ENCODE results near the gene CALML4. TPM values are rescaled to one million over a fixed set of nuclear protein-coding genes. Genes with fewer than 3 reads are reported as not detected.
"Not testable (repeated sequence)": the region's sequence is repeated elsewhere in the genome, so short reads cannot be mapped to it uniquely, and the experiment has no call there.

CALML4 gene
- total RNA-seq, 6 donors from 2014 or later: 3.6 to 33.7 (median 7.0) TPM

GRCh38 chr15:68224546-68225250 is 19.6 kb upstream of the CALML4 start:
- H3K9me3 ChIP-seq: no peaks in the 10 kb centered on the region
- no peak overlapping the region for H3K4me3 ChIP-seq
- peaks cover 10 to 21% (median 12%) of the 10 kb centered on the region in 4 donors for H3K4me1 ChIP-seq
- DNase-seq: no peak
- no peak overlapping the region for H3K27ac ChIP-seq
- TF ChIP-seq POLR2A (IDR thresholded peaks at IDR 0.05) (no peak), POLR2AphosphoS5 (IDR thresholded peaks at IDR 0.05) (no peak), EP300 (IDR thresholded peaks at IDR 0.05) (no peak)
- no peak for ATAC-seq (ENCODE audit: low FRiP score in 2 of 2)
- 61 to 71% methylated on average over 3 of the region's 3 CpGs for WGBS, 2 donors
- no peaks in the 10 kb centered on the region for H3K27me3 ChIP-seq
- no peaks in the 10 kb centered on the region for H3K36me3 ChIP-seq

- H3K36me3 ChIP-seq: no peaks in the 10 kb centered on the region
- no peak for TF ChIP-seq EP300 (IDR thresholded peaks at IDR 0.05)
- no peak for TF ChIP-seq POLR2AphosphoS5 (IDR thresholded peaks at IDR 0.05)
- TF ChIP-seq CTCF (IDR thresholded peaks at IDR 0.05): no peak
- TF ChIP-seq POLR2A (IDR thresholded peaks at IDR 0.05): no peak
- ATAC-seq (ENCODE audit: low FRiP score in 2 of 2) (no peak), DNase-seq (no peak)
- H3K27me3 ChIP-seq: no peaks in the 10 kb centered on the region
- no peak overlapping the region for H3K27ac ChIP-seq
- 59 to 84% methylated on average over 3 of the region's 3 CpGs for whole genome bisulfite sequencing, 2 donors
- H3K4me3 ChIP-seq: no peak overlapping the region
- no peaks in the 10 kb centered on the region for H3K9me3 ChIP-seq
- H3K4me1 ChIP-seq: peaks cover 10 to 21% (median 12%) of the 10 kb centered on the region in 4 donors
These were observed 19.0 kb upstream of the CALML4 start for GRCh38 chr15:68224108-68224507.

- no peak for DNase-seq
These were observed 18.0 kb upstream of the CALML4 start for GRCh38 chr15:68223171-68223570.

GRCh38 chr15:68222432-68222743 is 17.3 kb upstream of the CALML4 start:
- WGBS, 2 donors: 96 to 97% methylated on average over 10 to 15 of the region's 18 CpGs
- not testable (repeated sequence) for H3K9me3 ChIP-seq; H3K4me1 ChIP-seq; H3K36me3 ChIP-seq; H3K27me3 ChIP-seq; ATAC-seq (ENCODE audit: low FRiP score in 2 of 2); H3K27ac ChIP-seq; DNase-seq; H3K4me3 ChIP-seq

More at GRCh38 chr15:68223171-68223570, 18.0 kb upstream of the CALML4 start:
- ATAC-seq (ENCODE audit: low FRiP score in 2 of 2): no peak
- H3K27ac ChIP-seq: no peak overlapping the region
- H3K4me3 ChIP-seq: no peak overlapping the region
- peaks cover 0 to 7% (median 0%) of the 10 kb centered on the region in 4 donors for H3K36me3 ChIP-seq
- H3K9me3 ChIP-seq: no peaks in the 10 kb centered on the region
- WGBS, 2 donors: 96 to 97% methylated on average over 6 of the region's 6 CpGs
- H3K4me1 ChIP-seq: peaks cover 4 to 12% (median 6%) of the 10 kb centered on the region in 4 donors
- no peak for TF ChIP-seq POLR2A (IDR thresholded peaks at IDR 0.05)
- TF ChIP-seq CTCF (IDR thresholded peaks at IDR 0.05): no peak
- no peak for TF ChIP-seq EP300 (IDR thresholded peaks at IDR 0.05)
- TF ChIP-seq POLR2AphosphoS5 (IDR thresholded peaks at IDR 0.05): no peak
- H3K27me3 ChIP-seq: no peaks in the 10 kb centered on the region

- H3K36me3 ChIP-seq; H3K27me3 ChIP-seq; H3K27ac ChIP-seq; ATAC-seq (ENCODE audit: low FRiP score in 2 of 2); H3K4me1 ChIP-seq; H3K4me3 ChIP-seq; H3K9me3 ChIP-seq: not testable (repeated sequence)
- WGBS, 2 donors: 67 to 84% methylated on average over 12 to 33 of the region's 55 CpGs
- DNase-seq: peak in 1 of 2 donors; percentile 48
These were observed 16.6 kb upstream of the CALML4 start for GRCh38 chr15:68221530-68222431.

GRCh38 chr15:68220967-68221366 is 15.8 kb upstream of the CALML4 start:
- Histone ChIP-seq H3K9me3 (no peaks in the 10 kb centered on the region), H3K36me3 (peaks cover 0 to 10% (median 1%) of the 10 kb centered on the region in 4 donors), H3K4me3 (no peak overlapping the region), H3K27ac (no peak overlapping the region), H3K27me3 (no peaks in the 10 kb centered on the region), H3K4me1 (no peaks in the 10 kb centered on the region)
- DNase-seq (no peak), ATAC-seq (ENCODE audit: low FRiP score in 2 of 2) (no peak)
- TF ChIP-seq EP300 (IDR thresholded peaks at IDR 0.05): no peak
- TF ChIP-seq POLR2AphosphoS5 (IDR thresholded peaks at IDR 0.05): no peak
- no peak for TF ChIP-seq CTCF (IDR thresholded peaks at IDR 0.05)
- TF ChIP-seq POLR2A (IDR thresholded peaks at IDR 0.05): no peak
- 98% methylated on average over 6 of the region's 6 CpGs; no CpG with 5 or more reads in 1 of the 2 donors for WGBS, 2 donors
